Nephron progenitor cell (in vitro differentiated cells): ENCODE results near the gene TEKT3.

Experiments
- DNase-seq: peaks from one replicate; pipeline ENCODE4 v3.0.0; 2021
- H3K27ac Mint-ChIP-seq: 2 replicates; pipeline ENCODE4 v1.8.0; 2021; ENCODE audit warnings: mild to moderate bottlenecking, moderate library complexity, mixed read lengths
- H3K27me3 Mint-ChIP-seq: 2 replicates; pipeline ENCODE4 v1.8.0; 2021; ENCODE audit warnings: mild to moderate bottlenecking, low read depth, mixed read lengths; ENCODE audit not compliant: poor library complexity
- H3K36me3 Mint-ChIP-seq: 2 replicates; pipeline ENCODE4 v1.8.0; 2021; ENCODE audit warnings: low read depth, mixed read lengths
- H3K4me1 Mint-ChIP-seq: 2 replicates; pipeline ENCODE4 v1.8.0; 2021; ENCODE audit warnings: mixed read lengths
- H3K4me3 Mint-ChIP-seq: 2 replicates; pipeline ENCODE4 v1.8.0; 2021; ENCODE audit warnings: mild to moderate bottlenecking, moderate library complexity, mixed read lengths
- H3K9me3 Mint-ChIP-seq: 2 replicates; pipeline ENCODE4 v1.8.0; 2021; ENCODE audit warnings: mild to moderate bottlenecking, moderate library complexity, mixed read lengths
- TF ChIP-seq, protein P1 (sequence below): fragments of 200-600 bp; sonication (generic); IDR thresholded peaks from 2 replicates; pipeline ENCODE4 v1.5.0; 2021; ENCODE audit warnings: antibody characterized with exemption

Gene TEKT3

DNA sequence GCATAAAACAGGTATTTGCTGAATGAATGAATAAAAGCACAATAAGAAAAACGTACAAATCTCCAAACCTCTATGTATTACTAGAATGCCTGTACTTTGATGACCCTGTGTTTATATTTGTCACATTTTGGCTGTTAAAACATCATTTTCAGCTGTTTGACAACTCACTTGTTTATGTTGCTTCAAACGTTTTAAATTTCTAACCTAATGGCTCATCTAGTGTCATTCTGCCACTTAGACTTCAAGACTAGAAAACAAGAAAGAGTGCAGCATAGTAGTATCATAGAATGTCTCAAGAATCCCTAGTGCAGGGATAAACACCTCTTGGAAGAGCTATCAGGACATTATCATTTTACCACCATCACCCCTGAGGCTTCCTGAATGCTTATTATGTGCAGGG lies 56.9 kb downstream of the TEKT3 start:
- Mint-ChIP-seq H3K36me3 (no peaks in the 10 kb centered on the region), H3K4me3 (no peak overlapping the region)

DNA sequence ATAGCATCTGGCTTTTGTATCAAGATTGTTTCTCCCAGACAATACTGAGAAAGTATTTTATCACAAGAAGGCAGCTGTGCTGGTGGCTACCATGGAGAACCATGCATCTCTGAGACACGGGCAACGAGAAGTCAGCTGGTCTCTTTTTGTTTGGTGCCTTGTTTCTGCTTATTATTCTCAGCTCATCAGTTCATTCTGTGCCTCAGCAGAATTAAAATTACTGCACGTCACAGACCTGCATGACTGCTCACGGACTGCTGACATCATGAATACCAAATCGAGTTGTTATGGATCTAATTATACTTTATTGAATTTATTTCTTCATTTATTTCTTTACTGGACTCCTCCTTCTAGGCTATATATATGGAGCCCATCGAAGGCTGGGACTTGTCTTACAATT lies 57.3 kb downstream of the TEKT3 start:
- no peak for DNase-seq
- H3K27me3 Mint-ChIP-seq = peaks cover 18% of the 10 kb centered on the region
- no peaks in the 10 kb centered on the region for H3K36me3 Mint-ChIP-seq
- H3K4me1 Mint-ChIP-seq = no peaks in the 10 kb centered on the region
- TF ChIP-seq, protein P1, sequence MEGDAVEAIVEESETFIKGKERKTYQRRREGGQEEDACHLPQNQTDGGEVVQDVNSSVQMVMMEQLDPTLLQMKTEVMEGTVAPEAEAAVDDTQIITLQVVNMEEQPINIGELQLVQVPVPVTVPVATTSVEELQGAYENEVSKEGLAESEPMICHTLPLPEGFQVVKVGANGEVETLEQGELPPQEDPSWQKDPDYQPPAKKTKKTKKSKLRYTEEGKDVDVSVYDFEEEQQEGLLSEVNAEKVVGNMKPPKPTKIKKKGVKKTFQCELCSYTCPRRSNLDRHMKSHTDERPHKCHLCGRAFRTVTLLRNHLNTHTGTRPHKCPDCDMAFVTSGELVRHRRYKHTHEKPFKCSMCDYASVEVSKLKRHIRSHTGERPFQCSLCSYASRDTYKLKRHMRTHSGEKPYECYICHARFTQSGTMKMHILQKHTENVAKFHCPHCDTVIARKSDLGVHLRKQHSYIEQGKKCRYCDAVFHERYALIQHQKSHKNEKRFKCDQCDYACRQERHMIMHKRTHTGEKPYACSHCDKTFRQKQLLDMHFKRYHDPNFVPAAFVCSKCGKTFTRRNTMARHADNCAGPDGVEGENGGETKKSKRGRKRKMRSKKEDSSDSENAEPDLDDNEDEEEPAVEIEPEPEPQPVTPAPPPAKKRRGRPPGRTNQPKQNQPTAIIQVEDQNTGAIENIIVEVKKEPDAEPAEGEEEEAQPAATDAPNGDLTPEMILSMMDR = no peak
- H3K27ac Mint-ChIP-seq = no peak overlapping the region
- no peak overlapping the region for H3K4me3 Mint-ChIP-seq
- H3K9me3 Mint-ChIP-seq = peaks cover 13% of the 10 kb centered on the region

More for the DNA sequence above, 56.9 kb downstream of the TEKT3 start:
- Mint-ChIP-seq H3K9me3 (peaks cover 13% of the 10 kb centered on the region), H3K27me3 (peaks cover 18% of the 10 kb centered on the region), H3K4me1 (no peaks in the 10 kb centered on the region), H3K27ac (no peak overlapping the region)
- no peak for DNase-seq
- TF ChIP-seq, protein P1 = no peak

DNA sequence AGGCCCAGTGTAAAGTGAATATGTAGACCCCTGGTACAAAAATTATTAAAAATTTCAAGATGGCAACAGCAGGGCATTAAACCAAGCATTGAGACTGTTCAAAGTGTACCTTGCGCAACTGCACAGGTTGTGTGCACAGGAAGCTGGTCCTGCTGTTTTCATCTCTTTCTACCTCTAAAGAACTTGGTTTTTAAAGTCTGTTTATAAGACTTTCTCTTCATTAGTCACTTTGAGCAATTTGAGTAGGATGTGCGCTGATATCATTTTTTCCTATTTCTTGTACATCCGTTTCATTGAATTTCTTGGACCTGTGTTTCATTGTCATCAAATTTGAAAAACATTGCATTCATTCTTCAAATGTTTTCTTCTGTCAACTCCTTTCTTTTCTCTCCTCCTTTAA lies 59.5 kb downstream of the TEKT3 start:
- H3K36me3 Mint-ChIP-seq = no peaks in the 10 kb centered on the region
- TF ChIP-seq, protein P1 = no peak
- H3K4me3 Mint-ChIP-seq = no peak overlapping the region
- H3K4me1 Mint-ChIP-seq = peaks cover 15% of the 10 kb centered on the region
- peaks cover 21% of the 10 kb centered on the region for H3K27me3 Mint-ChIP-seq
- no peak for DNase-seq
- H3K9me3 Mint-ChIP-seq = peaks cover 11% of the 10 kb centered on the region
- H3K27ac Mint-ChIP-seq = no peak overlapping the region

DNA sequence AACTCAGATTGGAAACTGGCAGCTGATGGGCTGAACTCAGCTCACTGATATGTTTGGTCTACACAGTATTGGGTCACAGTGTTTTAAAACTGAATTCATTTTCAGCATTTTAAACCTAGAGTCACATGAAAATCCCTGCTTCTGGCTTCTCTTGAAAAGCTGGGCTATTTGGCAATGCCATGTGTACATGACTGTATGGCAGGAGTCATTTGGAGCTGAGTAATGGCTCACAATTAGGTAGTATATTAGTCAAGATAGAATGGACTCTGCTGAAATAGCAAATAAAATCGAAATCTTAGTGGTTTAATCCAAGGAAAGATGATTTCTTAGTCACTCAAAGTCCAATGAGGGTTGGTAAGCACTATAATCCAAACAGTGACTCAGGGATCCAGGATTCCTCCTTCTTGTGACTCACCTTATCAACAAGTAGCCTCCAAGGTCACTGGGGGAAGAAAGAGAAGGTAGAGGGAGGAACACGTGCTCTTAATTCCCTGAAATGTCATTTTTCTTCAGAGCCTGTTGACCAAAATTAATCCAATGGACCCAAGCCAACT lies 62.4 kb downstream of the TEKT3 start:
- Mint-ChIP-seq H3K27ac (no peak overlapping the region), H3K4me1 (peaks cover 15% of the 10 kb centered on the region), H3K4me3 (no peak overlapping the region), H3K27me3 (peaks cover 20% of the 10 kb centered on the region), H3K9me3 (peaks cover 29% of the 10 kb centered on the region), H3K36me3 (no peaks in the 10 kb centered on the region)
- no peak for DNase-seq
- TF ChIP-seq, protein P1 = no peak

DNA sequence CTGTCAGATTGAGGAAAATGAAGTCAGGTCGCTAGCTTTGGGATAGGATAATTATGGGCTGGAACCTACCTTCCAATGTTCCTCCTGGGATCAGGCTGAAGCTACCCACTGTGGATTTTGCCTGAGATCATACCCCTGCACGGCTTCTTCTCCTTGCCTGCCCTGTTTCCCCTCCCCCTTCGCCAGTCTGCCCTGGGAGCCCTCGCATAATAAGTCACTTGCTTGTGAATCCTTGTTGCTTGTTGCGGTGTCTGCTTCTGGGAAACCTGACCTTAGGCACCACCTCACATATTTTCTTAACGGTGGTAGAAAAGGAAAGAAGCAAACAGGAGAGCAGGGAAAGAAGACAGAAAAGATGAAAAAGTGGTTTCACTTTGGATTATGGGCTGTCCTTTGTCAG lies 63.0 kb downstream of the TEKT3 start:
- H3K36me3 Mint-ChIP-seq = no peaks in the 10 kb centered on the region
- no peak overlapping the region for H3K27ac Mint-ChIP-seq
- peaks cover 21% of the 10 kb centered on the region for H3K27me3 Mint-ChIP-seq
- peaks cover 15% of the 10 kb centered on the region for H3K4me1 Mint-ChIP-seq
- peak; percentile 23 for DNase-seq
- peak overlapping the region; percentile 46 for H3K4me3 Mint-ChIP-seq
- H3K9me3 Mint-ChIP-seq = peaks cover 33% of the 10 kb centered on the region
- TF ChIP-seq, protein P1 = no peak

DNA sequence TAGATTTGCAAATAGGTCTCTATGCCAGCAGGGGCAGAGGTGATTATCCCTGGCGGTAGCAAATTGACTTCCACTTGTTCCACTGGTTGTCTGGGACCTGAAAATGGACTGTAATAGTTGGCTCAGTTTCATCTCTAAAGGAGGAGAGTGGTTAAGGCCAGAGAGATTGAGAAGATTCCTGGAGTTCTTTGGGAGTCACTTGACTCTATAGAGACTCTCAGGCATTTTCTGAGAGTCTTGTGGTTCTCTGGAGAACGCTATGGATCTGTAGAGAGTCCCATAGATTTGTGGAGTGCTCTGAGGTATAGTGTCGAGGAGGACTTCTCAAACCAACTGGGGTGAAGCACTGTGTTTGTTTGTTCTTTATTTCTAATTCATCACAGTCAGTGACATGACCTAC lies 67.4 kb downstream of the TEKT3 start:
- H3K9me3 Mint-ChIP-seq = peaks cover 24% of the 10 kb centered on the region
- no peak for DNase-seq
- TF ChIP-seq, protein P1 = no peak
- H3K27me3 Mint-ChIP-seq = peaks cover 28% of the 10 kb centered on the region
- H3K27ac Mint-ChIP-seq = no peak overlapping the region
- no peaks in the 10 kb centered on the region for H3K36me3 Mint-ChIP-seq
- peaks cover 15% of the 10 kb centered on the region for H3K4me1 Mint-ChIP-seq
- H3K4me3 Mint-ChIP-seq = no peak overlapping the region
